K562 (cell line): Measurements from ENCODE around the gene PNPLA1. TPM values are rescaled to one million over a fixed set of nuclear protein-coding genes. Genes with fewer than 3 reads are reported as not detected.

Source experiments
- C11orf30 ChIP-seq: fragments of 450-650 bp; IDR thresholded peaks from 2 replicates; pipeline ENCODE4 v1.6.1; 2016; ENCODE audit warnings: low read depth, mild to moderate bottlenecking
- CC2D1A ChIP-seq: fragments of 450-650 bp; IDR thresholded peaks from 2 replicates; pipeline ENCODE4 v1.6.1; 2017; ENCODE audit warnings: mild to moderate bottlenecking
- CEBPG ChIP-seq, 3 experiments: fragments of 200-800 bp in 1 of 3; sonication (Bioruptor generic) in 1 of 3; sonication (generic) in 1 of 3; formaldehyde crosslinking in 1 of 3; IDR thresholded peaks in 2 of 3; conservative IDR thresholded peaks in 1 of 3; 2 replicates each; pipeline versions ENCODE4 v1.6.1 to v1.8.0; 2016 to 2022; ENCODE audit warnings: missing compliant biosample characterization in 2 of 3, missing genetic modification characterization in 2 of 3, mild to moderate bottlenecking in 1 of 3, missing genetic modification reagents in 1 of 3
- COPS2 ChIP-seq: fragments of 450-650 bp; conservative IDR thresholded peaks from 2 replicates; pipeline ENCODE4 v1.6.1; 2016; ENCODE audit warnings: mild to moderate bottlenecking, moderate library complexity
- MED1 ChIP-seq: sonication (generic); formaldehyde crosslinking; IDR thresholded peaks from 2 replicates; pipeline ENCODE4 v1.8.1; 2023; ENCODE audit warnings: missing genetic modification reagents, borderline replicate concordance
- SAP30 ChIP-seq: fragments of 200-600 bp; sonication (generic); IDR thresholded peaks from 2 replicates; pipeline ENCODE4 v1.6.1; 2012; ENCODE audit warnings: borderline replicate concordance, low read depth, mild to moderate bottlenecking, moderate library complexity, low read length, control low read depth, inconsistent platforms; ENCODE audit not compliant: insufficient read depth, poor library complexity, severe bottlenecking
- SIRT6 ChIP-seq: IDR thresholded peaks from one replicate; pipeline ENCODE4 v1.6.1; 2012; ENCODE audit warnings: low read depth, mild to moderate bottlenecking, control low read depth, inconsistent platforms, low read length, moderate library complexity
- WHSC1 ChIP-seq: IDR thresholded peaks from one replicate; pipeline ENCODE4 v1.6.1; 2012; ENCODE audit warnings: low read length, control low read depth, inconsistent platforms
- ZNF165 ChIP-seq: fragments of 250-450 bp; sonication (Bioruptor Pico); IDR thresholded peaks from 2 replicates; pipeline ENCODE4 v1.4.0; 2020; ENCODE audit warnings: borderline replicate concordance
- ZNF175 ChIP-seq: fragments of 200-800 bp; sonication (Bioruptor generic); IDR thresholded peaks from 2 replicates; pipeline ENCODE4 v1.6.1; 2016; ENCODE audit warnings: low read depth, mild to moderate bottlenecking, missing genetic modification characterization, missing compliant biosample characterization
- ZNF324 ChIP-seq: fragments of 250-450 bp; sonication (Bioruptor Pico); IDR thresholded peaks from 2 replicates; pipeline ENCODE4 v1.4.0; 2020; ENCODE audit warnings: mild to moderate bottlenecking
- ZNF354B ChIP-seq: fragments of 250-450 bp; sonication (Bioruptor Pico); IDR thresholded peaks from 2 replicates; pipeline ENCODE4 v1.4.0; 2020
- ZNF696 ChIP-seq: fragments of 250-450 bp; sonication (Bioruptor Pico); conservative IDR thresholded peaks from 2 replicates; pipeline ENCODE4 v1.4.0; 2020; ENCODE audit warnings: mild to moderate bottlenecking, moderate library complexity
- polyA plus RNA-seq, 8 experiments: library from polyadenylated mRNA; depleted of rRNA in 4 of 8; stranded (reverse) in 5 of 8; unstranded in 3 of 8; fragments of >200 nt; fragmentation: Nextera tagmentation in 2 of 8; fragmentation: Illumina TruSeq in 1 of 8; extraction: Ambion mirVana in 2 of 8; extraction: Trizol in 1 of 8; gene quantifications; 2 replicates each; pipeline versions ENCODE4 v1.2.1 to v1.2.3, GENCODE V29; 2011 to 2014; ENCODE audit warnings: inconsistent platforms in 1 of 8, missing spikeins in 1 of 8
- total RNA-seq, 7 experiments: library from RNA; depleted of rRNA in 6 of 7; stranded (reverse); fragments of >200 nt in 6 of 7; fragmentation: Illumina TruSeq in 2 of 7; extraction: Trizol in 2 of 7; gene quantifications; 2 replicates each; pipeline versions ENCODE4 v1.2.1 to v1.2.3, GENCODE V29; 2011 to 2021; ENCODE audit warnings: low replicate concordance in 1 of 7
- TF ChIP-seq, protein P1 (sequence below): fragments of 150-350 bp; IDR thresholded peaks from 2 replicates; pipeline ENCODE4 v1.6.1; 2014; ENCODE audit warnings: low read depth, mild to moderate bottlenecking, low read length, borderline replicate concordance
- TF ChIP-seq, protein P2 (sequence below): fragments of 450-650 bp; IDR thresholded peaks from 2 replicates; pipeline ENCODE4 v1.6.1; 2014; ENCODE audit warnings: low read depth, mild to moderate bottlenecking, moderate library complexity, borderline replicate concordance
- TF ChIP-seq, protein P3 (sequence below): sonication (generic); formaldehyde crosslinking; IDR thresholded peaks from 2 replicates; pipeline ENCODE4 v1.8.0; 2022; ENCODE audit warnings: mild to moderate bottlenecking, missing genetic modification reagents
- TF ChIP-seq, protein P4 (sequence below), 2 experiments: fragments of 450-650 bp; IDR thresholded peaks; 2 replicates each; pipeline ENCODE4 v1.6.1; 2018; ENCODE audit warnings: mild to moderate bottlenecking in 2 of 2, low read depth in 1 of 2; ENCODE audit not compliant: partially characterized antibody in 2 of 2

PNPLA1 gene
- total and polyA plus RNA-seq, 9 of the 15 experiments (the other 6 are each of a cell fraction or from before 2014, with no cell fraction given) = 0.04 to 0.27 (median 0.13) TPM; not detected in 2

DNA sequence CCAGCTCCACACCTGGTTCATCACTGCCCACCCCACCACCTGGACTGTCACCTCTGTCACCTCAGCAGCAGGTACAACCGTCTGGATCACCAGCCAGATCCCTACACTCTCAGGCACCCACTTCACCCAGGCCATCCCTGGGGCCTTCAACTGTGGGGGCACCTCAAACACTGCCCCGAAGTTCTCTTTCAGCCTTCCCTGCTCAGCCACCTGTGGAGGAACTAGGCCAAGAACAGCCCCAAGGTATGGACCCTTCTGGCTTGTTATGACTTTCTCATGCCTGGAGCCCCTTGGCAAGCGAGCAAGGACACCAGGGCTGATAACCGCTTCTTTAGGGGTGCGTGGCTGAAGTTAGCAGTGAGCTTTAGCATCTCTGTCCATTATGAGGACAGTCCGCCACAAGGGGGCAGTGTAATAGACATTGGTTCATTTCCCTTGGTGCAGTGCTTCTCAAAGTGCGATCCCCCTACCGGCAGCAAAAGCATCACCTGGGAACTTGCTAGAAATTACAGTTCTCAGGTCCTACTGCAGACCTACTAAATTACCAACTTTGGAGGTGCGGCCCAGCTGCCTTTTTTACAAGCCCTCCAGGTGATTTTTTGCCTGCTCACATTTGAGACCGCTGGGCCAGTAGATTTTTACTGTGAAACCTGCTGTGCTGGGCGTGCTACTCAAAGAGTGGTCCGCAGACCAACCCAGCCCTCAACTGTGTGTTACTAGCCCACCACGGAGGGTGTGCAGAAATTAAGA lies 32.5 kb downstream of the PNPLA1 start (continued):
- TF ChIP-seq, protein P1, sequence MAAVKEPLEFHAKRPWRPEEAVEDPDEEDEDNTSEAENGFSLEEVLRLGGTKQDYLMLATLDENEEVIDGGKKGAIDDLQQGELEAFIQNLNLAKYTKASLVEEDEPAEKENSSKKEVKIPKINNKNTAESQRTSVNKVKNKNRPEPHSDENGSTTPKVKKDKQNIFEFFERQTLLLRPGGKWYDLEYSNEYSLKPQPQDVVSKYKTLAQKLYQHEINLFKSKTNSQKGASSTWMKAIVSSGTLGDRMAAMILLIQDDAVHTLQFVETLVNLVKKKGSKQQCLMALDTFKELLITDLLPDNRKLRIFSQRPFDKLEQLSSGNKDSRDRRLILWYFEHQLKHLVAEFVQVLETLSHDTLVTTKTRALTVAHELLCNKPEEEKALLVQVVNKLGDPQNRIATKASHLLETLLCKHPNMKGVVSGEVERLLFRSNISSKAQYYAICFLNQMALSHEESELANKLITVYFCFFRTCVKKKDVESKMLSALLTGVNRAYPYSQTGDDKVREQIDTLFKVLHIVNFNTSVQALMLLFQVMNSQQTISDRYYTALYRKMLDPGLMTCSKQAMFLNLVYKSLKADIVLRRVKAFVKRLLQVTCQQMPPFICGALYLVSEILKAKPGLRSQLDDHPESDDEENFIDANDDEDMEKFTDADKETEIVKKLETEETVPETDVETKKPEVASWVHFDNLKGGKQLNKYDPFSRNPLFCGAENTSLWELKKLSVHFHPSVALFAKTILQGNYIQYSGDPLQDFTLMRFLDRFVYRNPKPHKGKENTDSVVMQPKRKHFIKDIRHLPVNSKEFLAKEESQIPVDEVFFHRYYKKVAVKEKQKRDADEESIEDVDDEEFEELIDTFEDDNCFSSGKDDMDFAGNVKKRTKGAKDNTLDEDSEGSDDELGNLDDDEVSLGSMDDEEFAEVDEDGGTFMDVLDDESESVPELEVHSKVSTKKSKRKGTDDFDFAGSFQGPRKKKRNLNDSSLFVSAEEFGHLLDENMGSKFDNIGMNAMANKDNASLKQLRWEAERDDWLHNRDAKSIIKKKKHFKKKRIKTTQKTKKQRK = no peak
- TF ChIP-seq ZNF354B (CRISPR knock-in tag) (no peak), COPS2 (no peak), MED1 (CRISPR knock-in tag) (no peak), C11orf30 (no peak), ZNF324 (CRISPR knock-in tag) (no peak), WHSC1 (no peak), ZNF175 (CRISPR knock-in tag) (no peak), ZNF696 (CRISPR knock-in tag) (no peak), ZNF165 (CRISPR knock-in tag) (no peak), SIRT6 (no peak), SAP30 (no peak), CC2D1A (peak; percentile 32; the same call in 1 of the 2 replicates), CEBPG (CRISPR knock-in tag; IDR thresholded peaks at IDR 0.05) (no peak), CEBPG (tag; conservative IDR thresholded peaks at IDR 0.05 in 1 of 2, IDR thresholded peaks at IDR 0.05 in 1 of 2) (peak in 1 of 2 experiments; percentile 58; a peak in 1 of 4 replicates)
- TF ChIP-seq, protein P2, sequence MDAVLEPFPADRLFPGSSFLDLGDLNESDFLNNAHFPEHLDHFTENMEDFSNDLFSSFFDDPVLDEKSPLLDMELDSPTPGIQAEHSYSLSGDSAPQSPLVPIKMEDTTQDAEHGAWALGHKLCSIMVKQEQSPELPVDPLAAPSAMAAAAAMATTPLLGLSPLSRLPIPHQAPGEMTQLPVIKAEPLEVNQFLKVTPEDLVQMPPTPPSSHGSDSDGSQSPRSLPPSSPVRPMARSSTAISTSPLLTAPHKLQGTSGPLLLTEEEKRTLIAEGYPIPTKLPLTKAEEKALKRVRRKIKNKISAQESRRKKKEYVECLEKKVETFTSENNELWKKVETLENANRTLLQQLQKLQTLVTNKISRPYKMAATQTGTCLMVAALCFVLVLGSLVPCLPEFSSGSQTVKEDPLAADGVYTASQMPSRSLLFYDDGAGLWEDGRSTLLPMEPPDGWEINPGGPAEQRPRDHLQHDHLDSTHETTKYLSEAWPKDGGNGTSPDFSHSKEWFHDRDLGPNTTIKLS = no peak
- TF ChIP-seq, protein P3, sequence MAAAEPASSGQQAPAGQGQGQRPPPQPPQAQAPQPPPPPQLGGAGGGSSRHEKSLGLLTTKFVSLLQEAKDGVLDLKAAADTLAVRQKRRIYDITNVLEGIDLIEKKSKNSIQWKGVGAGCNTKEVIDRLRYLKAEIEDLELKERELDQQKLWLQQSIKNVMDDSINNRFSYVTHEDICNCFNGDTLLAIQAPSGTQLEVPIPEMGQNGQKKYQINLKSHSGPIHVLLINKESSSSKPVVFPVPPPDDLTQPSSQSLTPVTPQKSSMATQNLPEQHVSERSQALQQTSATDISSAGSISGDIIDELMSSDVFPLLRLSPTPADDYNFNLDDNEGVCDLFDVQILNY (CRISPR knock-in tag) = no peak
- TF ChIP-seq, protein P4, sequence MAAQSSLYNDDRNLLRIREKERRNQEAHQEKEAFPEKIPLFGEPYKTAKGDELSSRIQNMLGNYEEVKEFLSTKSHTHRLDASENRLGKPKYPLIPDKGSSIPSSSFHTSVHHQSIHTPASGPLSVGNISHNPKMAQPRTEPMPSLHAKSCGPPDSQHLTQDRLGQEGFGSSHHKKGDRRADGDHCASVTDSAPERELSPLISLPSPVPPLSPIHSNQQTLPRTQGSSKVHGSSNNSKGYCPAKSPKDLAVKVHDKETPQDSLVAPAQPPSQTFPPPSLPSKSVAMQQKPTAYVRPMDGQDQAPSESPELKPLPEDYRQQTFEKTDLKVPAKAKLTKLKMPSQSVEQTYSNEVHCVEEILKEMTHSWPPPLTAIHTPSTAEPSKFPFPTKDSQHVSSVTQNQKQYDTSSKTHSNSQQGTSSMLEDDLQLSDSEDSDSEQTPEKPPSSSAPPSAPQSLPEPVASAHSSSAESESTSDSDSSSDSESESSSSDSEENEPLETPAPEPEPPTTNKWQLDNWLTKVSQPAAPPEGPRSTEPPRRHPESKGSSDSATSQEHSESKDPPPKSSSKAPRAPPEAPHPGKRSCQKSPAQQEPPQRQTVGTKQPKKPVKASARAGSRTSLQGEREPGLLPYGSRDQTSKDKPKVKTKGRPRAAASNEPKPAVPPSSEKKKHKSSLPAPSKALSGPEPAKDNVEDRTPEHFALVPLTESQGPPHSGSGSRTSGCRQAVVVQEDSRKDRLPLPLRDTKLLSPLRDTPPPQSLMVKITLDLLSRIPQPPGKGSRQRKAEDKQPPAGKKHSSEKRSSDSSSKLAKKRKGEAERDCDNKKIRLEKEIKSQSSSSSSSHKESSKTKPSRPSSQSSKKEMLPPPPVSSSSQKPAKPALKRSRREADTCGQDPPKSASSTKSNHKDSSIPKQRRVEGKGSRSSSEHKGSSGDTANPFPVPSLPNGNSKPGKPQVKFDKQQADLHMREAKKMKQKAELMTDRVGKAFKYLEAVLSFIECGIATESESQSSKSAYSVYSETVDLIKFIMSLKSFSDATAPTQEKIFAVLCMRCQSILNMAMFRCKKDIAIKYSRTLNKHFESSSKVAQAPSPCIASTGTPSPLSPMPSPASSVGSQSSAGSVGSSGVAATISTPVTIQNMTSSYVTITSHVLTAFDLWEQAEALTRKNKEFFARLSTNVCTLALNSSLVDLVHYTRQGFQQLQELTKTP (IDR thresholded peaks at IDR 0.05; ENCODE audit: low read depth in 1 of 2, partially characterized antibody in 2 of 2) = no peak
